DOHH2 (cell line): ENCODE results near the gene SNX9.

Source experiments
- H3F3A ChIP-seq: fragments of 200-600 bp; sonication (generic), shearing (Covaris generic); 2 replicates; pipeline ENCODE4 v1.6.0; 2016; ENCODE audit warnings: antibody characterized with exemption, mild to moderate bottlenecking; ENCODE audit not compliant: control insufficient read depth, insufficient read depth
- H3K27ac ChIP-seq: fragments of 200-600 bp; sonication (generic); 2 replicates; pipeline ENCODE4 v1.5.1; 2014; ENCODE audit warnings: low read depth, mild to moderate bottlenecking, low read length, moderate library complexity
- H3K27me3 ChIP-seq: fragments of 200-600 bp; sonication (generic); 2 replicates; pipeline ENCODE4 v1.6.1; 2014; ENCODE audit warnings: mild to moderate bottlenecking, low read length, mixed read lengths; ENCODE audit not compliant: control insufficient read depth
- H3K36me3 ChIP-seq: fragments of 200-600 bp; sonication (generic); 2 replicates; pipeline ENCODE4 v1.6.1; 2014; ENCODE audit warnings: mild to moderate bottlenecking, low read length, moderate library complexity, mixed read lengths; ENCODE audit not compliant: control insufficient read depth
- H3K4me1 ChIP-seq: fragments of 200-600 bp; sonication (generic); 2 replicates; pipeline ENCODE4 v1.6.1; 2014; ENCODE audit warnings: mild to moderate bottlenecking, low read length, mixed read lengths; ENCODE audit not compliant: control insufficient read depth
- H3K4me2 ChIP-seq: fragments of 200-600 bp; sonication (generic); 2 replicates; pipeline ENCODE4 v1.6.0; 2014; ENCODE audit warnings: mild to moderate bottlenecking, low read length, moderate library complexity
- H3K4me3 ChIP-seq: fragments of 200-600 bp; sonication (generic); 2 replicates; pipeline ENCODE4 v1.5.1; 2014; ENCODE audit warnings: mild to moderate bottlenecking, low read length, mixed read lengths
- H3K79me2 ChIP-seq: fragments of 200-600 bp; sonication (generic); 2 replicates; pipeline ENCODE4 v1.6.1; 2014; ENCODE audit warnings: mild to moderate bottlenecking, low read length, mixed read lengths; ENCODE audit not compliant: control insufficient read depth
- H3K9me2 ChIP-seq: fragments of 200-600 bp; sonication (generic); replicated peaks from 2 replicates; pipeline ENCODE4 v1.6.1; 2014; ENCODE audit warnings: mild to moderate bottlenecking, low read length, mixed read lengths; ENCODE audit not compliant: control insufficient read depth
- H3K9me3 ChIP-seq: fragments of 200-600 bp; sonication (generic); 2 replicates; pipeline ENCODE4 v1.6.1; 2014; ENCODE audit warnings: antibody characterized with exemption, low read length, mixed read lengths; ENCODE audit not compliant: control insufficient read depth, insufficient read depth
- H4K20me1 ChIP-seq: fragments of 200-600 bp; sonication (generic); 2 replicates; pipeline ENCODE4 v1.6.0; 2014; ENCODE audit warnings: low read depth, mild to moderate bottlenecking, antibody characterized with exemption, low read length, moderate library complexity; ENCODE audit not compliant: control insufficient read depth, insufficient read depth
- EZH2phosphoT487 ChIP-seq: fragments of 200-600 bp; sonication (generic); IDR thresholded peaks from 2 replicates; pipeline ENCODE4 v1.6.1; 2017; ENCODE audit warnings: borderline replicate concordance, mild to moderate bottlenecking, antibody characterized with exemption, low read length, moderate library complexity, mixed read lengths
- TF ChIP-seq, protein P1 (sequence below): fragments of 200-600 bp; sonication (generic); IDR thresholded peaks from one replicate; pipeline ENCODE4 v1.5.1; 2014; ENCODE audit warnings: antibody characterized with exemption, mild to moderate bottlenecking, low read depth, low read length; ENCODE audit not compliant: poor library complexity, severe bottlenecking

Gene SNX9

DNA sequence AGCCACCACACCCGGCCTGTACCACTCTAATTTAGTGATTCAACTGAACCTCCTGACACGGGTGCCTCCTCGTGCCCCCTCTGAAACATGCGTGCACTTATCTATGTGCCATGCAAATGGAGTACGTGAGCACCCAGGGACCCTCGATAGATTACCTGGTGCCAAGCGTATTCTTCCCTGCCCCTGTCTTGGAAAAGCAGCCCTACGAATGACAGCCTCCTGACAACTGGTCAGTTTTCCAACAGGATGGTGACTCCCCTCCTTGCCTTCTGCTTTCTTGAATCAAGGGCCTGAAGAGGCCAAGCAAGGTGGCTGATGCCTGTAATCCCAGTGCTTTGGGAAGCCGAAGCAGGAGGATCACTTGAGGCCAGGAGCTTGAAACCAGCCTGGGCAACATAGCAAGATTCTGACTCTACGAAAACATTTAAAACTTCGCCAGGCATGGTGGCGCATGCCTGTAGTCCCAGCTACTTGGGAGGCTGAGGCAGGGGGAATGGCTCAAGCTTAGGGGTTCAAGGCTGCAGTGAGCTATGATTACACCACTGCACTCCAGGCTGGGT, 133.2 kb downstream of the SNX9 start:
- H3K36me3 ChIP-seq = no peaks in the 10 kb centered on the region
- H3K9me3 ChIP-seq = no peaks in the 10 kb centered on the region
- no peaks in the 10 kb centered on the region for H3K4me1 ChIP-seq
- no peaks in the 10 kb centered on the region for H3F3A ChIP-seq
- no peak overlapping the region for H3K4me3 ChIP-seq
- H3K27ac ChIP-seq = no peak overlapping the region
- H3K27me3 ChIP-seq = no peaks in the 10 kb centered on the region
- H4K20me1 ChIP-seq = no peaks in the 10 kb centered on the region
- no peak overlapping the region for H3K4me2 ChIP-seq
- no peaks in the 10 kb centered on the region for H3K9me2 ChIP-seq
- H3K79me2 ChIP-seq = no peaks in the 10 kb centered on the region
- TF ChIP-seq EZH2phosphoT487 = no peak
- TF ChIP-seq, protein P1, sequence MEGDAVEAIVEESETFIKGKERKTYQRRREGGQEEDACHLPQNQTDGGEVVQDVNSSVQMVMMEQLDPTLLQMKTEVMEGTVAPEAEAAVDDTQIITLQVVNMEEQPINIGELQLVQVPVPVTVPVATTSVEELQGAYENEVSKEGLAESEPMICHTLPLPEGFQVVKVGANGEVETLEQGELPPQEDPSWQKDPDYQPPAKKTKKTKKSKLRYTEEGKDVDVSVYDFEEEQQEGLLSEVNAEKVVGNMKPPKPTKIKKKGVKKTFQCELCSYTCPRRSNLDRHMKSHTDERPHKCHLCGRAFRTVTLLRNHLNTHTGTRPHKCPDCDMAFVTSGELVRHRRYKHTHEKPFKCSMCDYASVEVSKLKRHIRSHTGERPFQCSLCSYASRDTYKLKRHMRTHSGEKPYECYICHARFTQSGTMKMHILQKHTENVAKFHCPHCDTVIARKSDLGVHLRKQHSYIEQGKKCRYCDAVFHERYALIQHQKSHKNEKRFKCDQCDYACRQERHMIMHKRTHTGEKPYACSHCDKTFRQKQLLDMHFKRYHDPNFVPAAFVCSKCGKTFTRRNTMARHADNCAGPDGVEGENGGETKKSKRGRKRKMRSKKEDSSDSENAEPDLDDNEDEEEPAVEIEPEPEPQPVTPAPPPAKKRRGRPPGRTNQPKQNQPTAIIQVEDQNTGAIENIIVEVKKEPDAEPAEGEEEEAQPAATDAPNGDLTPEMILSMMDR = no peak

DNA sequence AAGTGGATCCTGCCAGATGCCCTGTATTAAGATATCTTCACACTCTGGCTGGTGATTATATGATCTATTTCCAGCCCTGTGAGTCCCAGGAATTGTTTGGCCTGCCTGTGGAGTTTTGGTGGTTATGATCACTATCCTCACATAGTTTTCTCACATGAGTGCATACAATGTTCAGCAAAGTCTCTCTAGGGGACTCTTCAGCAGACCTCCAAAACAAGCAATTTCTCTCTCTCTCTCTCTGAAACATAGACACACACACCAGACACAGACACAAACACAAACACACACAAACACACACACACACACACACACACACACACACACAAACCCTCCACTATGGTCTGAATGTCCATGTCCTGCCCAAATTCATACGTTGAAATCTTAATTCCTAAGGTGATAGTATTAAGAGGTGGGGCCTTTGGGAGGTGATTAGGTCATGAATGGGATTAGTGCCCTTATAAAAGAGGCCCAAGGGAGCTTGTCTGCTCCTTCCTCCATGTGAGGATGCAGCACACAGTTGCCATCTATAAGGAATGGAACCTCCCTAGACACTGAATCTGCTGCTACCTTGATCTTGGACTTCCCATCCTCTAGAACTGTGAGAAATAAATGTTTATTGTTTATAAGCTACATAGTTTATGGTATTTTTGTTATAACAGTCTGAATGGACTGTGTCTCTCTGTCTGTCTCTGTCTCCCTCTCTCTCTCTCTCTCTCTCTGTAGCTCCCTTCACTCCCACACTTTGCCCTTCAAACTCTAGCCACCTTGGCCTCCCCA, 136.6 kb downstream of the SNX9 start:
- H3K9me2 ChIP-seq = no peaks in the 10 kb centered on the region
- H3K36me3 ChIP-seq = no peaks in the 10 kb centered on the region
- H3K9me3 ChIP-seq = no peaks in the 10 kb centered on the region
- no peaks in the 10 kb centered on the region for H3F3A ChIP-seq
- TF ChIP-seq EZH2phosphoT487 = no peak
- H3K4me1 ChIP-seq = no peaks in the 10 kb centered on the region
- no peak overlapping the region for H3K4me3 ChIP-seq
- no peaks in the 10 kb centered on the region for H4K20me1 ChIP-seq
- no peak overlapping the region for H3K27ac ChIP-seq
- no peaks in the 10 kb centered on the region; the same call in 1 of the 2 replicates for H3K27me3 ChIP-seq
- no peak overlapping the region for H3K4me2 ChIP-seq
- no peaks in the 10 kb centered on the region for H3K79me2 ChIP-seq

DNA sequence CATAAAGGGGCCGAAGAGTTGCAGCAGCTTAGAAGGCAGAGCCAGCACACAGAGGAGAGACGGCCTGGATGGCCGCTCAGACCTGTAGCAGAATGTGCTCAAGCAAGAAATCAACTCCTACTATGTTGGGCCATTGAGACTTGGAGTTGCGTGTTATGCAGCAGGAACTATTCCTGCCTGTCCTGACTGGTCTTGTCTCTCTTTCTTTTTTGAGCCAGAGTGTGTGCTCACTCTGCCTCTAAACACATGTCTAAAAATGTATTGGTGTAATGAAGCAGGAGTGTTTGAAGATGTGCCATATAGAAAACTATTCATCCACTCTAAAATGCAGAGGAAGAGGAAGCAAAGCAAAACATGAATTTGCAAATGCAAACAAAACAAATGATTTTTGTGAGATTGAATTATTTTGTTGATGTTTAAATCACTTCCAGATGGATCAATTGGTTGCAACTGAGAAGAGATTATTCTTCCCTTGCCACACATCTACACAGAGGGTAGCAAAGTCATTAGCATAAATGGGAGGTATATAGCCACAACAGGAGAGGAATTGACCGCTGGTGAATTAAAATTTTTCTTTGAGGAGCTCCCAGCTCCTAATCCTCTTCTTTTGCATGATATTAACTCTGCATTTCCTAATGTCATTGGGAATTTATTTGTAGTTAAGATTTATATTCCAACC, 138.2 kb downstream of the SNX9 start:
- Histone ChIP-seq H3K4me3 (no peak overlapping the region), H3K27me3 (no peaks in the 10 kb centered on the region; the same call in 1 of the 2 replicates), H3K36me3 (no peaks in the 10 kb centered on the region), H3K9me3 (no peaks in the 10 kb centered on the region), H3K79me2 (no peaks in the 10 kb centered on the region), H3K27ac (no peak overlapping the region), H3K4me1 (no peaks in the 10 kb centered on the region), H3K9me2 (no peaks in the 10 kb centered on the region), H3F3A (no peaks in the 10 kb centered on the region), H4K20me1 (no peaks in the 10 kb centered on the region), H3K4me2 (no peak overlapping the region)
- no peak for TF ChIP-seq EZH2phosphoT487
- TF ChIP-seq, protein P1 = no peak
